Esophagus (tissue), 2 donors: Measurements from ENCODE around the gene SSMEM1. TPM values are rescaled to one million over a fixed set of nuclear protein-coding genes. Genes with fewer than 3 reads are reported as not detected.
A peak's percentile ranks its signal among the peaks of the same experiment; 100 is the strongest.
"Not testable (repeated sequence)": the region's sequence is repeated elsewhere in the genome, so short reads cannot be mapped to it uniquely, and the experiment has no call there.

Experiments used
- H3K27ac ChIP-seq, 2 donors: one replicate each; pipeline ENCODE4 v1.5.1; 2013; ENCODE audit warnings: low read depth in 2 of 2, mild to moderate bottlenecking in 2 of 2, inconsistent platforms in 1 of 2, low read length in 1 of 2, moderate library complexity in 1 of 2
- H3K27me3 ChIP-seq, 2 donors: one replicate each; pipeline ENCODE4 v1.6.1; 2013; ENCODE audit warnings: low read length in 2 of 2, control low read depth in 1 of 2, mild to moderate bottlenecking in 1 of 2; ENCODE audit not compliant: insufficient read depth in 2 of 2, control insufficient read depth in 1 of 2
- H3K36me3 ChIP-seq, 2 donors: one replicate each; pipeline ENCODE4 v1.6.1; 2013; ENCODE audit warnings: low read length in 1 of 2; ENCODE audit not compliant: control insufficient read depth in 2 of 2, insufficient read depth in 2 of 2
- H3K4me1 ChIP-seq, 2 donors: one replicate each; pipeline ENCODE4 v1.6.1; 2013; ENCODE audit warnings: low read length in 1 of 2; ENCODE audit not compliant: control insufficient read depth in 2 of 2, insufficient read depth in 2 of 2
- H3K4me3 ChIP-seq, 2 donors: one replicate each; pipeline ENCODE4 v1.5.1; 2013; ENCODE audit warnings: low read length in 2 of 2, mild to moderate bottlenecking in 2 of 2, low read depth in 1 of 2, moderate library complexity in 1 of 2
- H3K9me3 ChIP-seq, 2 donors: one replicate each; pipeline ENCODE4 v1.6.1; 2013; ENCODE audit warnings: mild to moderate bottlenecking in 2 of 2, low read depth in 1 of 2, low read length in 1 of 2, moderate library complexity in 1 of 2; ENCODE audit not compliant: control insufficient read depth in 2 of 2, insufficient read depth in 1 of 2
- WGBS, 2 donors: extraction: QIAGEN DNeasy Blood & Tissue Kit; methylation state at CpG; one replicate each; pipeline ENCODE4 v1.1.7; 2013; 5-methylcytosine and 5-hydroxymethylcytosine counted together
- polyA plus RNA-seq, 2 donors: library from polyadenylated mRNA; stranded (reverse); fragments of 200-250 nt; gene quantifications; one replicate each; pipeline ENCODE4 v1.2.3, GENCODE V29; 2013
- donor health status: healthy with polysubstance abuse.
- donor health status: Bipolar disorder and iron deficiency.

The SSMEM1 gene
- polyA plus RNA-seq, 2 donors: not detected

GRCh38 chr7:130182990-130183389 lies 24.7 kb upstream of the SSMEM1 start:
- 67 to 73% methylated on average over 2 of the region's 2 CpGs for WGBS, 2 donors
- Histone ChIP-seq H3K4me1 (no peaks in the 10 kb centered on the region), H3K36me3 (peaks cover 2 to 3% of the 10 kb centered on the region in 2 donors), H3K9me3 (no peaks in the 10 kb centered on the region), H3K27me3 (no peaks in the 10 kb centered on the region), H3K4me3 (no peak overlapping the region), H3K27ac (no peak overlapping the region)

- not testable (repeated sequence) for H3K4me3 ChIP-seq, H3K9me3 ChIP-seq, H3K27me3 ChIP-seq, H3K4me1 ChIP-seq, H3K27ac ChIP-seq, H3K36me3 ChIP-seq
- 92 to 95% methylated on average over 5 of the region's 5 CpGs for WGBS, 2 donors
These were observed 23.3 kb upstream of the SSMEM1 start for GRCh38 chr7:130184349-130184748.

- peaks cover 0 to 3% of the 10 kb centered on the region in 2 donors for H3K36me3 ChIP-seq
- H3K27me3 ChIP-seq: no peaks in the 10 kb centered on the region
- H3K4me1 ChIP-seq: no peaks in the 10 kb centered on the region
- no peak overlapping the region for H3K27ac ChIP-seq
- 88 to 94% methylated on average over 2 of the region's 2 CpGs for WGBS, 2 donors
- no peaks in the 10 kb centered on the region for H3K9me3 ChIP-seq
- no peak overlapping the region for H3K4me3 ChIP-seq
These were observed 20.3 kb upstream of the SSMEM1 start for GRCh38 chr7:130187360-130187759.

- WGBS, 2 donors: 89 to 96% methylated on average over 5 of the region's 5 CpGs
- Histone ChIP-seq H3K27me3 (no peaks in the 10 kb centered on the region), H3K27ac (no peak overlapping the region), H3K36me3 (no peaks in the 10 kb centered on the region), H3K4me3 (no peak overlapping the region), H3K9me3 (no peaks in the 10 kb centered on the region), H3K4me1 (no peaks in the 10 kb centered on the region)
These were observed 18.3 kb upstream of the SSMEM1 start for GRCh38 chr7:130189343-130189742.

- H3K9me3 ChIP-seq: no peaks in the 10 kb centered on the region
- no peaks in the 10 kb centered on the region for H3K27me3 ChIP-seq
- 97 to 98% methylated on average over 7 of the region's 7 CpGs for WGBS, 2 donors
- no peaks in the 10 kb centered on the region for H3K36me3 ChIP-seq
- H3K4me1 ChIP-seq: no peaks in the 10 kb centered on the region
- no peak overlapping the region for H3K4me3 ChIP-seq
- no peak overlapping the region for H3K27ac ChIP-seq
These were observed 15.9 kb upstream of the SSMEM1 start for GRCh38 chr7:130191791-130192190.

- Histone ChIP-seq H3K27me3 (no peaks in the 10 kb centered on the region), H3K4me3 (no peak overlapping the region), H3K36me3 (no peaks in the 10 kb centered on the region), H3K9me3 (no peaks in the 10 kb centered on the region), H3K27ac (no peak overlapping the region), H3K4me1 (no peaks in the 10 kb centered on the region)
- WGBS, 2 donors: 97 to 98% methylated on average over 2 of the region's 2 CpGs
These were observed 12.3 kb upstream of the SSMEM1 start for GRCh38 chr7:130195396-130195795.

- 75 to 94% methylated on average over 2 of the region's 2 CpGs for WGBS, 2 donors
- Histone ChIP-seq H3K4me1 (no peaks in the 10 kb centered on the region), H3K27me3 (no peaks in the 10 kb centered on the region), H3K9me3 (no peaks in the 10 kb centered on the region), H3K4me3 (no peak overlapping the region), H3K36me3 (no peaks in the 10 kb centered on the region), H3K27ac (no peak overlapping the region)
These were observed 11.2 kb upstream of the SSMEM1 start for GRCh38 chr7:130196476-130196875.

- no peaks in the 10 kb centered on the region for H3K27me3 ChIP-seq
- H3K9me3 ChIP-seq: no peaks in the 10 kb centered on the region
- WGBS, 2 donors: 72 to 75% methylated on average over 2 of the region's 2 CpGs
- H3K27ac ChIP-seq: no peak overlapping the region
- H3K36me3 ChIP-seq: peaks cover 0 to 3% of the 10 kb centered on the region in 2 donors
- no peaks in the 10 kb centered on the region for H3K4me1 ChIP-seq
- no peak overlapping the region for H3K4me3 ChIP-seq
These were observed 10.6 kb upstream of the SSMEM1 start for GRCh38 chr7:130197094-130197493.

GRCh38 chr7:130201796-130202195 lies 5.9 kb upstream of the SSMEM1 start:
- Histone ChIP-seq H3K9me3 (no peaks in the 10 kb centered on the region), H3K27ac (no peak overlapping the region), H3K4me3 (no peak overlapping the region), H3K4me1 (no peaks in the 10 kb centered on the region), H3K36me3 (peaks cover 0 to 3% of the 10 kb centered on the region in 2 donors), H3K27me3 (no peaks in the 10 kb centered on the region)
- WGBS, 2 donors: 81 to 90% methylated on average over 7 of the region's 7 CpGs

- H3K9me3 ChIP-seq: no peaks in the 10 kb centered on the region
- H3K27ac ChIP-seq: peak within 1 kb of the TSS; percentile 84 to 93
- H3K4me3 ChIP-seq: peak within 1 kb of the TSS; percentile 75 to 89
- no peaks in the 10 kb centered on the region for H3K27me3 ChIP-seq
- no peaks in the 10 kb centered on the region for H3K4me1 ChIP-seq
- peaks cover 0 to 3% of the 10 kb centered on the region in 2 donors for H3K36me3 ChIP-seq
- WGBS, 2 donors: 10 to 11% methylated on average over 43 to 44 of the region's 44 CpGs
These were observed 2.3 kb upstream of the SSMEM1 start, which contains the start of gene TMEM209 for GRCh38 chr7:130205084-130205947. Gene TMEM209, minus strand, starts transcription at chr7:130205406. Its CDS starts 31 bp downstream, at chr7:130205375.
